GM13976 (cell line): Measurements from ENCODE around the gene DAP.

ENCODE experiments used
- DNase-seq: peaks from one replicate; pipeline ENCODE4 v3.0.0; 2012; ENCODE audit warnings: low spot score
- CTCF ChIP-seq: IDR thresholded peaks from 2 replicates; pipeline ENCODE4 v1.5.1; 2012; ENCODE audit warnings: borderline replicate concordance, mild to moderate bottlenecking; ENCODE audit not compliant: insufficient read depth; ENCODE audit errors: extremely low read depth, missing control alignments, control extremely low read depth
- in situ Hi-C: fragments of 300-500 bp; cut with MboI; formaldehyde crosslinking; loops from one replicate; pipeline ENCODE4 v1.12.0; 2022; ENCODE audit warnings: low sequenced_read_pairs, mixed read lengths, inconsistent platforms; ENCODE audit not compliant: unreplicated experiment

Gene DAP

GRCh38 chr5:10630126-10630525 lies 130.9 kb downstream of the DAP start:
- no peak for DNase-seq
- TF ChIP-seq CTCF = no peak
- in situ Hi-C loops = no loop called here

GRCh38 chr5:10629682-10630081 lies 131.4 kb downstream of the DAP start:
- no peak for TF ChIP-seq CTCF
- in situ Hi-C loops = loop anchor here (10.0 kb wide), 1 partner anchor 175 kb away; no protein-coding TSS in a partner anchor
- no peak for DNase-seq
